Activated CD8-positive, alpha-beta memory T cell treated with anti-CD3 and anti-CD28 coated beads, Interleukin-2, amount 50 U/mL, for 24 hours (primary cell): Measurements from ENCODE around the gene CCNG2.

Source experiments
- DNase-seq: peaks from one replicate; pipeline ENCODE4 v3.0.0-alpha.2; 2020; ENCODE audit errors: extremely low read depth

Gene CCNG2

GRCh38 chr4:77201857-77202256 is 44.9 kb downstream of the CCNG2 start:
- no peak for DNase-seq

GRCh38 chr4:77202491-77202890 is 45.5 kb downstream of the CCNG2 start:
- DNase-seq, result no peak

GRCh38 chr4:77203380-77204197 is 46.6 kb downstream of the CCNG2 start:
- peak; percentile 20 for DNase-seq

- no peak for DNase-seq
These were observed 47.6 kb downstream of the CCNG2 start for GRCh38 chr4:77204621-77205020.

GRCh38 chr4:77209012-77209411 is 52.0 kb downstream of the CCNG2 start:
- DNase-seq, result no peak

GRCh38 chr4:77209936-77210335 is 52.9 kb downstream of the CCNG2 start:
- DNase-seq, result no peak

GRCh38 chr4:77215107-77215506 is 58.1 kb downstream of the CCNG2 start:
- DNase-seq, result no peak

GRCh38 chr4:77217526-77217925 is 60.5 kb downstream of the CCNG2 start:
- DNase-seq, result no peak

GRCh38 chr4:77219266-77219665 is 62.3 kb downstream of the CCNG2 start:
- no peak for DNase-seq
